Fibroblast of lung (primary cell): ENCODE data around the gene ATXN2.

ENCODE experiments used
- CTCF ChIP-seq, 2 donors: IDR thresholded peaks in 1 of 2; conservative IDR thresholded peaks in 1 of 2; 1 replicate in 1 of 2; 2 replicates in 1 of 2; pipeline ENCODE4 v1.5.1; 2011 to 2012; ENCODE audit warnings: low read length in 2 of 2, control low read depth in 1 of 2, inconsistent platforms in 1 of 2, low read depth in 1 of 2, mild to moderate bottlenecking in 1 of 2
- EZH2 ChIP-seq: IDR thresholded peaks from 2 replicates; pipeline ENCODE4 v1.5.1; 2012; ENCODE audit warnings: low read length, control low read depth, mild to moderate bottlenecking; ENCODE audit errors: missing control alignments

- TF ChIP-seq CTCF (conservative IDR thresholded peaks at IDR 0.05 in 1 of 2, IDR thresholded peaks at IDR 0.05 in 1 of 2; ENCODE audit: low read depth in 1 of 2, low read length in 2 of 2) (no peak), EZH2 (no peak)
Measured at GRCh38 chr12:111616177-111616623, 17.1 kb upstream of the ATXN2 start.
